PC-3 (cell line): ENCODE results near the gene PLXNA2. TPM values are rescaled to one million over a fixed set of nuclear protein-coding genes. Genes with fewer than 3 reads are reported as not detected.
A peak's percentile ranks its signal among the peaks of the same experiment; 100 is the strongest.

Source experiments
- ATAC-seq: fragments of 200-7000 bp; cut with Tn5 transposase; 2 replicates; pipeline ENCODE4 v1.9.1; 2020; ENCODE audit warnings: mild to moderate bottlenecking, moderate library complexity
- BruUV-seq: library from RNA; stranded (reverse); fragments of 400-500 nt; replicated peaks from 2 replicates; lab custom pipeline; 2021; lab: Mats Ljungman, UMichigan
- CTCF ChIA-PET: fragments of 300-600 bp; sonication (Branson Sonifier 250); formaldehyde crosslinking; loops from one replicate; lab custom pipeline; 2022; ENCODE audit warnings: antibody characterized with exemption; lab: Charles Lee
- POLR2A ChIA-PET: fragments of 300-600 bp; sonication (Branson Sonifier 250); formaldehyde crosslinking; loops from one replicate; lab custom pipeline; 2022; ENCODE audit warnings: antibody characterized with exemption; ENCODE audit not compliant: unreplicated experiment; lab: Charles Lee
- DNase-seq: peaks from one replicate; pipeline ENCODE4 v3.0.0-alpha.2; 2015
- H2AFZ ChIP-seq: fragments of 300-600 bp; sonication (generic); 2 replicates; pipeline ENCODE4 v1.6.0; 2016; ENCODE audit warnings: antibody characterized with exemption, low read length
- H3F3A ChIP-seq: fragments of 300-600 bp; sonication (generic); one replicate; pipeline ENCODE4 v1.6.0; 2017; ENCODE audit warnings: antibody characterized with exemption, low read length, control low read depth, mild to moderate bottlenecking; ENCODE audit not compliant: unreplicated experiment
- H3K27ac ChIP-seq: fragments of 300-600 bp; sonication (generic); 2 replicates; pipeline ENCODE4 v1.5.1; 2016; ENCODE audit warnings: mild to moderate bottlenecking, low read length
- H3K27me3 ChIP-seq: fragments of 300-600 bp; sonication (generic); 2 replicates; pipeline ENCODE4 v1.6.1; 2016; ENCODE audit warnings: low read length, mixed read lengths
- H3K36me3 ChIP-seq: fragments of 300-600 bp; sonication (generic); 2 replicates; pipeline ENCODE4 v1.6.1; 2016; ENCODE audit warnings: low read depth, mixed run types, low read length, mixed read lengths
- H3K4me1 ChIP-seq: fragments of 300-600 bp; sonication (generic); 2 replicates; pipeline ENCODE4 v1.5.1; 2016; ENCODE audit warnings: low read length; ENCODE audit not compliant: insufficient read depth
- H3K4me2 ChIP-seq: fragments of 300-600 bp; sonication (generic); 2 replicates; pipeline ENCODE4 v1.6.0; 2016; ENCODE audit warnings: low read length
- H3K4me3 ChIP-seq: fragments of 300-600 bp; sonication (generic); 2 replicates; pipeline ENCODE4 v1.5.1; 2016; ENCODE audit warnings: mild to moderate bottlenecking, low read length, mixed read lengths
- H3K79me2 ChIP-seq: fragments of 300-600 bp; sonication (generic); 2 replicates; pipeline ENCODE4 v1.6.1; 2017; ENCODE audit warnings: low read length, mixed read lengths
- H3K9ac ChIP-seq: fragments of 300-600 bp; sonication (generic); 2 replicates; pipeline ENCODE4 v1.6.0; 2016; ENCODE audit warnings: mild to moderate bottlenecking, low read length
- H3K9me2 ChIP-seq: fragments of 300-600 bp; sonication (generic); replicated peaks from 2 replicates; pipeline ENCODE4 v1.6.1; 2016; ENCODE audit warnings: mixed run types, low read length, mixed read lengths
- H3K9me3 ChIP-seq: fragments of 300-600 bp; sonication (generic); 2 replicates; pipeline ENCODE4 v1.6.1; 2016; ENCODE audit warnings: low read length, mixed read lengths
- H4K20me1 ChIP-seq: fragments of 300-600 bp; sonication (generic); 2 replicates; pipeline ENCODE4 v1.6.1; 2016; ENCODE audit warnings: low read length, mixed read lengths
- CTCF ChIP-seq: fragments of 300-600 bp; sonication (generic); conservative IDR thresholded peaks from 2 replicates; pipeline ENCODE4 v1.5.1; 2017; ENCODE audit warnings: antibody characterized with exemption, low read depth, mild to moderate bottlenecking, low read length
- EZH2 ChIP-seq: fragments of 300-600 bp; sonication (generic); IDR thresholded peaks from one replicate; pipeline ENCODE4 v1.6.1; 2017; ENCODE audit warnings: antibody characterized with exemption, mild to moderate bottlenecking, low read length; ENCODE audit not compliant: unreplicated experiment
- EZH2phosphoT487 ChIP-seq: fragments of 300-600 bp; sonication (generic); IDR thresholded peaks from 2 replicates; pipeline ENCODE4 v1.6.1; 2018; ENCODE audit warnings: mild to moderate bottlenecking, antibody characterized with exemption, low read length, borderline replicate concordance
- intact Hi-C: fragments of 100-400 bp; cut with micrococcal nuclease; formaldehyde crosslinking; loops from 2 replicates; pipeline ENCODE4 v1.9.0; 2023
- total RNA-seq: library from RNA; depleted of rRNA; stranded (reverse); fragments of >200 nt; gene quantifications from 2 replicates; pipeline ENCODE4 v1.2.3, GENCODE V29; 2014

The PLXNA2 gene
- total RNA-seq, 1 experiment from 2014 or later, result 16.2 TPM

- H3K9ac ChIP-seq, result no peak overlapping the region
- no peaks in the 10 kb centered on the region for H3F3A ChIP-seq
- peaks cover 18% of the 10 kb centered on the region for H3K4me1 ChIP-seq
- H2AFZ ChIP-seq, result no peak overlapping the region
- no peak overlapping the region for H3K4me2 ChIP-seq
- no peaks in the 10 kb centered on the region for H3K79me2 ChIP-seq
- H3K27ac ChIP-seq, result no peak overlapping the region
- BruUV-seq, result no TSS peak
- intact Hi-C loops, result no loop called here
- no peak overlapping the region for H3K4me3 ChIP-seq
- no peaks in the 10 kb centered on the region for H3K36me3 ChIP-seq
- ATAC-seq (no peak), DNase-seq (no peak)
- no peaks in the 10 kb centered on the region for H3K9me3 ChIP-seq
- ChIA-PET POLR2A (no interaction called here), CTCF (no interaction called here)
- H3K27me3 ChIP-seq, result no peaks in the 10 kb centered on the region
- TF ChIP-seq CTCF (no peak), EZH2phosphoT487 (no peak), EZH2 (no peak)
- no peaks in the 10 kb centered on the region for H3K9me2 ChIP-seq
- no peaks in the 10 kb centered on the region for H4K20me1 ChIP-seq
Measured at GRCh38 chr1:208009303-208009702, 234.9 kb downstream of the PLXNA2 start.

GRCh38 chr1:208008534-208008933 is 235.7 kb downstream of the PLXNA2 start:
- Histone ChIP-seq H3K4me2 (no peak overlapping the region), H4K20me1 (no peaks in the 10 kb centered on the region), H3F3A (no peaks in the 10 kb centered on the region), H3K27me3 (no peaks in the 10 kb centered on the region), H3K36me3 (no peaks in the 10 kb centered on the region), H3K9me2 (no peaks in the 10 kb centered on the region), H3K4me1 (peaks cover 18% of the 10 kb centered on the region), H3K27ac (peak overlapping the region; percentile 68), H2AFZ (no peak overlapping the region), H3K4me3 (no peak overlapping the region), H3K79me2 (no peaks in the 10 kb centered on the region), H3K9ac (no peak overlapping the region), H3K9me3 (no peaks in the 10 kb centered on the region)
- POLR2A ChIA-PET, result no interaction called here
- intact Hi-C loops, result no loop called here
- DNase-seq, result no peak
- no peak for TF ChIP-seq EZH2
- no peak for TF ChIP-seq EZH2phosphoT487
- no peak for TF ChIP-seq CTCF
- ATAC-seq, result no peak
- CTCF ChIA-PET, result interaction anchor here (1.2 kb wide), 1 partner anchor 14 kb away, joined by 8 read pairs; no protein-coding TSS in a partner anchor
- no TSS peak for BruUV-seq

- no peak overlapping the region for H3K4me3 ChIP-seq
- peak overlapping the region; percentile 28 for H3K4me2 ChIP-seq
- ChIA-PET POLR2A (no interaction called here), CTCF (interaction anchor here (0.5 to 1.2 kb wide), 3 partner anchors 14 to 642 kb away, joined by 3 to 8 read pairs (median 3); no protein-coding TSS in a partner anchor)
- no peaks in the 10 kb centered on the region for H3K9me3 ChIP-seq
- H3K79me2 ChIP-seq, result no peaks in the 10 kb centered on the region
- peaks cover 18% of the 10 kb centered on the region for H3K4me1 ChIP-seq
- no peaks in the 10 kb centered on the region for H3K9me2 ChIP-seq
- peak overlapping the region; percentile 78 for H3K27ac ChIP-seq
- no peak overlapping the region for H2AFZ ChIP-seq
- peak; percentile 73 for ATAC-seq
- peak; percentile 78 for DNase-seq
- H3K9ac ChIP-seq, result no peak overlapping the region
- H3K36me3 ChIP-seq, result no peaks in the 10 kb centered on the region
- H4K20me1 ChIP-seq, result no peaks in the 10 kb centered on the region
- no peaks in the 10 kb centered on the region for H3K27me3 ChIP-seq
- H3F3A ChIP-seq, result no peaks in the 10 kb centered on the region
- no peak for TF ChIP-seq EZH2phosphoT487
- TF ChIP-seq CTCF, result no peak
- no peak for TF ChIP-seq EZH2
- intact Hi-C loops, result no loop called here
- BruUV-seq, result no TSS peak
Measured at GRCh38 chr1:208007938-208008342, 236.2 kb downstream of the PLXNA2 start.
